SU-DHL-6 (cell line): ENCODE data around the gene GNAO1.

Experiments used
- H2AFZ ChIP-seq: fragments of 200-600 bp; sonication (generic); 2 replicates; pipeline ENCODE4 v1.6.1; 2014; ENCODE audit warnings: low read depth, mild to moderate bottlenecking, moderate library complexity, mixed read lengths, antibody characterized with exemption, low read length; ENCODE audit not compliant: severe bottlenecking
- H3F3A ChIP-seq: fragments of 200-600 bp; shearing (Covaris generic); 2 replicates; pipeline ENCODE4 v1.6.0; 2016; ENCODE audit warnings: antibody characterized with exemption, mild to moderate bottlenecking; ENCODE audit not compliant: insufficient read depth
- H3K27ac ChIP-seq: fragments of 200-600 bp; sonication (generic); 2 replicates; pipeline ENCODE4 v1.5.1; 2016; ENCODE audit warnings: low read depth, mild to moderate bottlenecking, low read length, moderate library complexity, mixed read lengths
- H3K27me3 ChIP-seq: fragments of 200-600 bp; sonication (generic), shearing (Covaris generic); 2 replicates; pipeline ENCODE4 v1.6.0; 2014; ENCODE audit warnings: mild to moderate bottlenecking, low read length
- H3K36me3 ChIP-seq: fragments of 200-600 bp; sonication (generic); 2 replicates; pipeline ENCODE4 v1.6.1; 2014; ENCODE audit warnings: mild to moderate bottlenecking, low read length, mixed read lengths
- H3K4me2 ChIP-seq: fragments of 300-600, 200-600 bp; shearing (Covaris generic), sonication (generic); 2 replicates; pipeline ENCODE4 v1.6.0; 2014; ENCODE audit warnings: low read length, low read depth, mild to moderate bottlenecking; ENCODE audit not compliant: poor library complexity, severe bottlenecking
- H3K4me3 ChIP-seq: fragments of 200-600 bp; sonication (generic); 2 replicates; pipeline ENCODE4 v1.5.1; 2014; ENCODE audit warnings: antibody characterized with exemption, low read length, mild to moderate bottlenecking, mixed read lengths; ENCODE audit not compliant: insufficient read depth, poor library complexity, severe bottlenecking
- H3K79me2 ChIP-seq: fragments of 200-600 bp; sonication (generic); 2 replicates; pipeline ENCODE4 v1.6.1; 2014; ENCODE audit warnings: mild to moderate bottlenecking, low read length, moderate library complexity; ENCODE audit not compliant: insufficient read depth
- H3K9ac ChIP-seq: fragments of 200-600 bp; sonication (generic); 2 replicates; pipeline ENCODE4 v1.7.0; 2014; ENCODE audit warnings: mild to moderate bottlenecking, low read length
- H3K9me2 ChIP-seq: fragments of 200-600 bp; sonication (generic); replicated peaks from 2 replicates; pipeline ENCODE4 v1.6.1; 2014; ENCODE audit warnings: low read length; ENCODE audit not compliant: insufficient read depth
- H3K9me3 ChIP-seq: fragments of 200-600 bp; sonication (generic); 2 replicates; pipeline ENCODE4 v1.6.1; 2014; ENCODE audit warnings: low read length, mixed read lengths; ENCODE audit not compliant: insufficient read depth
- H4K20me1 ChIP-seq: fragments of 200-600 bp; sonication (generic); 2 replicates; pipeline ENCODE4 v1.6.1; 2014; ENCODE audit warnings: low read depth, mild to moderate bottlenecking, antibody characterized with exemption, low read length, moderate library complexity, mixed read lengths
- EZH2phosphoT487 ChIP-seq: fragments of 200-600 bp; sonication (generic), shearing (Covaris generic); conservative IDR thresholded peaks from 2 replicates; pipeline ENCODE4 v1.6.1; 2018; ENCODE audit warnings: mild to moderate bottlenecking, antibody characterized with exemption, low read length, moderate library complexity, mixed read lengths
- TF ChIP-seq, protein P1 (sequence below): fragments of 200-600 bp; sonication (generic); IDR thresholded peaks from one replicate; pipeline ENCODE4 v1.5.1; 2017; ENCODE audit warnings: antibody characterized with exemption, mild to moderate bottlenecking, low read length, moderate library complexity; ENCODE audit not compliant: insufficient read depth, poor library complexity, severe bottlenecking

The GNAO1 gene

DNA sequence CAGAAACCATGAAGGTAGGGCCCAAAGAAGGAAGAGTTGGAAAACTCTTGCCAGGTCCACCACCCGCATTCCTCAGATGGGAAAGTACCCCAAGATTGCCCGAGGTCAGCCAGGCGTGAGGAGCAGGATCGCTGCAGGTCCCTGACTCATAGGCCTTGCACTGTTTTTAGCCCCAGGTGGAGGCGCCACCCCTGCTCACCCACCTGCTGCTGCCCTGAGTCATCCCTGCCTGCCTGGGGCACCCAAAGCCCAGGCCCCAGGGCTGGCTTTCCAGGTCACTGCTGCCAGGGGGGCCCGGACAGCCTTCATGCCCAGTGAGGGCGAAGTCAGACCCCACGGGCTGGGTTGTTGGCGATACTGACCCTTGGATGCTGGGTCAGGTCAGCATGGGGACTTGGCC, 133.1 kb downstream of the GNAO1 start:
- no peaks in the 10 kb centered on the region for H3K9me3 ChIP-seq
- H3K4me3 ChIP-seq, result no peak overlapping the region
- H3K9me2 ChIP-seq, result no peaks in the 10 kb centered on the region
- no peaks in the 10 kb centered on the region for H3K36me3 ChIP-seq
- H4K20me1 ChIP-seq, result no peaks in the 10 kb centered on the region
- no peaks in the 10 kb centered on the region for H3F3A ChIP-seq
- H3K9ac ChIP-seq, result no peak overlapping the region
- no peak overlapping the region for H2AFZ ChIP-seq
- no peak overlapping the region for H3K4me2 ChIP-seq
- no peaks in the 10 kb centered on the region for H3K27me3 ChIP-seq
- TF ChIP-seq, protein P1, sequence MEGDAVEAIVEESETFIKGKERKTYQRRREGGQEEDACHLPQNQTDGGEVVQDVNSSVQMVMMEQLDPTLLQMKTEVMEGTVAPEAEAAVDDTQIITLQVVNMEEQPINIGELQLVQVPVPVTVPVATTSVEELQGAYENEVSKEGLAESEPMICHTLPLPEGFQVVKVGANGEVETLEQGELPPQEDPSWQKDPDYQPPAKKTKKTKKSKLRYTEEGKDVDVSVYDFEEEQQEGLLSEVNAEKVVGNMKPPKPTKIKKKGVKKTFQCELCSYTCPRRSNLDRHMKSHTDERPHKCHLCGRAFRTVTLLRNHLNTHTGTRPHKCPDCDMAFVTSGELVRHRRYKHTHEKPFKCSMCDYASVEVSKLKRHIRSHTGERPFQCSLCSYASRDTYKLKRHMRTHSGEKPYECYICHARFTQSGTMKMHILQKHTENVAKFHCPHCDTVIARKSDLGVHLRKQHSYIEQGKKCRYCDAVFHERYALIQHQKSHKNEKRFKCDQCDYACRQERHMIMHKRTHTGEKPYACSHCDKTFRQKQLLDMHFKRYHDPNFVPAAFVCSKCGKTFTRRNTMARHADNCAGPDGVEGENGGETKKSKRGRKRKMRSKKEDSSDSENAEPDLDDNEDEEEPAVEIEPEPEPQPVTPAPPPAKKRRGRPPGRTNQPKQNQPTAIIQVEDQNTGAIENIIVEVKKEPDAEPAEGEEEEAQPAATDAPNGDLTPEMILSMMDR, result no peak
- TF ChIP-seq EZH2phosphoT487, result no peak
- H3K79me2 ChIP-seq, result no peaks in the 10 kb centered on the region
- H3K27ac ChIP-seq, result no peak overlapping the region

DNA sequence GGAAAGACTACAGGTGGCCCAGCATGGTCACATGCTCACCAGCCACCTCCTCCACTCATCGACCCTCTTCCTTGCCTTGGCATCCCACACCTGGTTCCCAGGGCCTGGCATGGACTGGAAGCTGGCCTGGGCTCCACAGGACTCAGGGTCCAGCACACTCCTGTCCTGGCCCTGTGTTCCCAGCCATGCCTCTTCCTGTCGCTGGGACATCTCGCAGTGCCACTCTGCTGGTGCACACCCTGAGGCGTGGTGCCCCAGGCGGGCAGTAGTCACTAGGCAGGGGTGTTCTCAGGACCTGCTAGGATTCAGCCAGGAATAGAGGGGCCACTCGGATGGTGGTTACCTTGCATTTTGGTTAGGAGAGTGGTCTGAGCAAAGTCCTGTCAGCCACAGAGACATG, 134.7 kb downstream of the GNAO1 start:
- no peaks in the 10 kb centered on the region for H4K20me1 ChIP-seq
- no peaks in the 10 kb centered on the region for H3F3A ChIP-seq
- H3K27ac ChIP-seq, result no peak overlapping the region
- no peaks in the 10 kb centered on the region for H3K27me3 ChIP-seq
- H3K9me3 ChIP-seq, result no peaks in the 10 kb centered on the region
- H3K9me2 ChIP-seq, result no peaks in the 10 kb centered on the region
- H3K79me2 ChIP-seq, result no peaks in the 10 kb centered on the region
- no peak overlapping the region for H2AFZ ChIP-seq
- no peak overlapping the region for H3K9ac ChIP-seq
- TF ChIP-seq, protein P1, result no peak
- TF ChIP-seq EZH2phosphoT487, result no peak
- no peak overlapping the region for H3K4me3 ChIP-seq
- H3K36me3 ChIP-seq, result no peaks in the 10 kb centered on the region
- no peak overlapping the region for H3K4me2 ChIP-seq

DNA sequence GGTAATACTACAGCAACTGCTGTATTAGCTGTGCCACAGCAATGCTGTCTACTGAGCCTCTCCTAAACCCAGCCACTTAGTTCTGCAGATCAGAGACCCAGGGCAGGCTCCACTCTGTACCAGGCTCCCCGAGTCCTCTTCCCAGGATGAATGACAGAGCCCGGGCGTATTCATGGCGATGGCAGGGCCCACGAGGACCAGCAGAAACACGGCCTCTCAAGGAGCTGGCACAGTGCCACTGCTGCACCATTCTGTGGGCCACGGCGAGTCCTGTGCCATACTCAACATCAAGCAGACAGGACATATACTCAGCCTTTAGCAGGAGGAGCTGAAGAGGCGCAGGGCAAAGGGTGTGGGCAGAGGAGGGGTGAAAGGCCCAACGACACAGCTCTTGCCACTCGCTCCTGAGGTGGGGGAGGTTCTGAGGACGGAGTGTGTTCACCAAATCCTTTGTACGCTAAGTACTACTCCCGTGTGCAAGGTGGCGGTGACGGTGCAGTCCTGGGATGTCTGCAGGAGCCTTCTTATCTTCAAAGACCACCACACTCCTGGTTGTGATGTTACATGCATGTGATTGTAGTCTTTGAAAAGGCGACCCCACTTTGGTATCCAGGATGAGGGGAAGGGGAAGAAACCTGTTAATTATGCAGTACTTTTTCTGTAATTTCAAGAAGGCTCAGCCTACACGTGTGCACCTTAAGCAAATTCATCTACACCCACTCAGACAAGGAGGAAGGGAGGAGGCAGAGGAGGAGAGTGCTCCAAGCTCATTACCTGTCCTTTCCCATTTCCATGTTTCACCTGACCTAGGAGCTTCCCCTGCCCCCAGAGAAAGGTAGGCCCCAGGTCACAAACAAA, 136.0 kb downstream of the GNAO1 start:
- no peak overlapping the region for H2AFZ ChIP-seq
- no peaks in the 10 kb centered on the region for H3F3A ChIP-seq
- H3K79me2 ChIP-seq, result no peaks in the 10 kb centered on the region
- no peaks in the 10 kb centered on the region for H4K20me1 ChIP-seq
- H3K36me3 ChIP-seq, result no peaks in the 10 kb centered on the region
- H3K4me3 ChIP-seq, result no peak overlapping the region
- no peak overlapping the region for H3K27ac ChIP-seq
- H3K9me3 ChIP-seq, result no peaks in the 10 kb centered on the region
- H3K27me3 ChIP-seq, result no peaks in the 10 kb centered on the region
- TF ChIP-seq, protein P1, result no peak
- no peak for TF ChIP-seq EZH2phosphoT487
- no peak overlapping the region for H3K9ac ChIP-seq
- no peak overlapping the region for H3K4me2 ChIP-seq
- no peaks in the 10 kb centered on the region for H3K9me2 ChIP-seq
